ENCODE measurements around the gene DLEC1.

DLEC1 gene

DNA sequence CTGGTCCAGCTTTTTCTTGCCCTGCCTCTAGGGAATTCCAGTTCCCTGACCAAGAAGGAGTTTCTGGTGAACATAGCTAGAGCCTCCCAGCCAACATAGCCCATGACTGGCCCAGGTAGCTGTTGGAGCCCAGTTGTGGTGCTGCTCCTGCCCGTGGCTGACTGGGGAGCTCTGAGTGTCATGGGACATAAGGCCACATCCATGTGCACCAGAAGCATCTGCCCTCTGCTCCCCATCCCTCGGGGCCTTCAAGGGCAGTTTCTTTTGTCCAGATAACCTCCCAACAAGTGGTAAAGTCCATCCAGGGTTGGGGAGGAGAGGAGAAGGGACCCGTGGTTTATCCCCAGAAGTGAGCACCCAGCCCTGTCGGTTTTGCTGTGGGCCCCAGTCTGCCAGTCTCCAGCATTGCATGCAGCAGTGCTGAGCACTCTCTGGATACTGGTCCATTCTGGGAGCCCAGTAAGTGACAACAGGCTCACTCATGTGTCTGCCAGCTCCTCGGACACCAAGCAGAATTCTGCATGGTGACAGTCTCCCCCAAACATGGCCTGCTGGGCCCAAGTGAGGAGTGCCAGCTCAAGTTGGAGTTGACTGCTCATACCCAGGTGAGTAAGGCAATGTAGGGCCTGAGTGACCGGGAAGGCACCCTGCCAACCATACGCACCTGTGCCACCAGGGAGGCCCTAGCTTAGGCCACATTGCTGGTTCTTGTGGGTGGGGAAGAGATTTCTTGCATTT lies 69.1 kb downstream of the DLEC1 start:
- no peak for DNase-seq (ENCODE audit: low spot score)
- peaks cover 2% of the 10 kb centered on the region in 2 donors for H3K9me3 ChIP-seq (replicated peaks in 1 of 2; ENCODE audit: control insufficient read depth in 2 of 2, insufficient read depth in 1 of 2, low read depth in 1 of 2, low read length in 2 of 2)
- H3K4me3 ChIP-seq (ENCODE audit: low read length in 2 of 2): no peak overlapping the region
- no peak overlapping the region for H3K27ac ChIP-seq (replicated peaks; ENCODE audit: low read length)
- H2BK12ac ChIP-seq (ENCODE audit: low read length): no peak overlapping the region
- H3K36me3 ChIP-seq (replicated peaks in 1 of 2; ENCODE audit: control insufficient read depth in 2 of 2, insufficient read depth in 2 of 2, low read length in 2 of 2): peaks cover 0 to 9% of the 10 kb centered on the region in 2 donors
- no peak overlapping the region for H3K23ac ChIP-seq (ENCODE audit: low read depth, low read length, poor library complexity)
- H3K4me2 ChIP-seq (ENCODE audit: insufficient read depth, low read length, poor library complexity, severe bottlenecking): no peak overlapping the region
- no peak overlapping the region for H3K4ac ChIP-seq (ENCODE audit: low read length)
- no peaks in the 10 kb centered on the region for H3K27me3 ChIP-seq (ENCODE audit: control insufficient read depth in 3 of 3, insufficient read depth in 3 of 3, low read depth in 1 of 3, low read length in 3 of 3)
- no CpG with 5 or more reads among the region's 7 CpGs for WGBS, 2 donors (ENCODE audit: extremely low coverage in 2 of 2, insufficient read length in 2 of 2, insufficient replicate concordance in 1 of 2)
- no peaks in the 10 kb centered on the region for H3K4me1 ChIP-seq (ENCODE audit: control insufficient read depth in 2 of 2, insufficient read depth in 1 of 2, low read depth in 1 of 2, low read length in 2 of 2)
- peaks cover 6% of the 10 kb centered on the region for H3K79me1 ChIP-seq (ENCODE audit: low read depth, low read length)
- no peak overlapping the region for H2BK120ac ChIP-seq (ENCODE audit: low read depth, low read length)
- no peak overlapping the region for H3K9ac ChIP-seq (ENCODE audit: low read depth, low read length, poor library complexity)
- H4K91ac ChIP-seq (ENCODE audit: low read depth, low read length, poor library complexity): no peak overlapping the region
- no peak overlapping the region for H2BK5ac ChIP-seq (ENCODE audit: low read length)
- H2AK5ac ChIP-seq (ENCODE audit: low read depth, low read length): no peak overlapping the region
- H3K14ac ChIP-seq (ENCODE audit: low read length): no peak overlapping the region
- no peak overlapping the region for H4K8ac ChIP-seq (ENCODE audit: low read depth, low read length)
- no peak overlapping the region for H2BK15ac ChIP-seq (ENCODE audit: low read length)
- H3K18ac ChIP-seq (ENCODE audit: low read length): no peak overlapping the region
- H2AFZ ChIP-seq (ENCODE audit: low read length): no peak overlapping the region

DNA sequence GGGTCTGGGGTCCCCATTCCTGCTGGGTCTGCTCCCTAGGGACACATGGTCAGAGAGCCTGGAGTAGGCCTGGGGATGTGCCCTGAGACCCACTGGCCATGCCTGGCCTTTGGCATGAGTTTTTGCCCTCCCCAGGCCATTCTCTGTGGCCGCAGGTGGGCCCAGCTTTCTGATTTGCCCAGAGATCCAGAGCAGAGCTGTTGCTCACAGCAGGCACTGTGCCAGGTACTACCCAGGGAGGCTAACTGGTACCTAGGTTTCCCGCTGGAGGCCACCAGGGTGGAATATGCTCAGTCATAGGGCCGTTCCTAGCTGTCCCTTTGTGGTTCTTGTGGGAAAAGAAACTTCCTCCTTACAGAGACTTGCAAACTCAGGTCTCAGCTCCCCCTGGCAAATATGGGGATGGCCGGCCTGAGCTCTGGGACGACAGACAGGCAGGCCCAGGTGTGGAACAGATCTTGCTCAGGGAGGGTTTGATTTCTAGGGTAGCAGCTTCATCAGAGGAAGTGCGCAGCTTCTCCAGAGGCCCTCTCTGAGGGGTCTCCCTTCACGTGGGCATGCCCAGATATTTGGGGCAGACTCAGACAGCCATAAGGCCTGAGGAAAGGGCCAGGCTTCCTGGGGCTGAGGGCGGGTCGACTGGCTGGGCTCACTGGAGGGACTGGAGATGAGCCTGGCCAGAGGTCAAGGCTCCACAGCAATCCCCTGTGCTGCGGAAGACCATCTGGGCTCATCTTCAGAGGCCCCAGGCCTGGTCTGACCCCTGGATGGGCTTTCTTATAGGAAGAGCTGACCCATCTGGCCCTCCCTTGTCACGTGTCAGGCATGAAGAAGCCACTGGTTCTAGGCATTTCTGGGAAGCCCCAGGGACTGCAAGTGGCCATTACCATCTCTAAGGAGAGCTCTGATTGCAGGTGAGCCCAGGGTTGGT lies 69.9 kb downstream of the DLEC1 start:
- Histone ChIP-seq H3K27ac (replicated peaks; ENCODE audit: low read length) (no peak overlapping the region), H3K4ac (ENCODE audit: low read length) (no peak overlapping the region), H2BK120ac (ENCODE audit: low read depth, low read length) (no peak overlapping the region), H2AK5ac (ENCODE audit: low read depth, low read length) (peak overlapping the region; percentile 37), H4K91ac (ENCODE audit: low read depth, low read length, poor library complexity) (no peak overlapping the region), H2BK12ac (ENCODE audit: low read length) (no peak overlapping the region), H3K23ac (ENCODE audit: low read depth, low read length, poor library complexity) (peak overlapping the region; percentile 52), H3K79me1 (ENCODE audit: low read depth, low read length) (peaks cover 6% of the 10 kb centered on the region), H3K27me3 (ENCODE audit: control insufficient read depth in 3 of 3, insufficient read depth in 3 of 3, low read depth in 1 of 3, low read length in 3 of 3) (no peaks in the 10 kb centered on the region), H3K4me3 (ENCODE audit: low read length in 2 of 2) (no peak overlapping the region), H3K4me2 (ENCODE audit: insufficient read depth, low read length, poor library complexity, severe bottlenecking) (no peak overlapping the region), H3K36me3 (replicated peaks in 1 of 2; ENCODE audit: control insufficient read depth in 2 of 2, insufficient read depth in 2 of 2, low read length in 2 of 2) (peaks cover 0 to 9% of the 10 kb centered on the region in 2 donors), H3K9me3 (replicated peaks in 1 of 2; ENCODE audit: control insufficient read depth in 2 of 2, insufficient read depth in 1 of 2, low read depth in 1 of 2, low read length in 2 of 2) (peaks cover 2% of the 10 kb centered on the region in 2 donors), H2BK15ac (ENCODE audit: low read length) (no peak overlapping the region), H3K18ac (ENCODE audit: low read length) (no peak overlapping the region), H4K8ac (ENCODE audit: low read depth, low read length) (no peak overlapping the region), H2BK5ac (ENCODE audit: low read length) (peak overlapping the region; percentile 13), H2AFZ (ENCODE audit: low read length) (no peak overlapping the region), H3K9ac (ENCODE audit: low read depth, low read length, poor library complexity) (no peak overlapping the region), H3K4me1 (ENCODE audit: control insufficient read depth in 2 of 2, insufficient read depth in 1 of 2, low read depth in 1 of 2, low read length in 2 of 2) (no peaks in the 10 kb centered on the region), H3K14ac (ENCODE audit: low read length) (peak overlapping the region; percentile 56)
- DNase-seq (ENCODE audit: low spot score): no peak
- no CpG with 5 or more reads among the region's 11 CpGs for WGBS, 2 donors (ENCODE audit: extremely low coverage in 2 of 2, insufficient read length in 2 of 2, insufficient replicate concordance in 1 of 2)

- Histone ChIP-seq H2BK15ac (ENCODE audit: low read length) (no peak overlapping the region), H3K27ac (replicated peaks; ENCODE audit: low read length) (no peak overlapping the region), H3K18ac (ENCODE audit: low read length) (peak overlapping the region; percentile 48), H4K91ac (ENCODE audit: low read depth, low read length, poor library complexity) (no peak overlapping the region), H3K79me1 (ENCODE audit: low read depth, low read length) (peaks cover 6% of the 10 kb centered on the region), H3K36me3 (replicated peaks in 1 of 2; ENCODE audit: control insufficient read depth in 2 of 2, insufficient read depth in 2 of 2, low read length in 2 of 2) (peaks cover 0 to 9% of the 10 kb centered on the region in 2 donors), H3K4me1 (ENCODE audit: control insufficient read depth in 2 of 2, insufficient read depth in 1 of 2, low read depth in 1 of 2, low read length in 2 of 2) (no peaks in the 10 kb centered on the region), H2BK12ac (ENCODE audit: low read length) (peak overlapping the region; percentile 41), H3K14ac (ENCODE audit: low read length) (peak overlapping the region; percentile 38), H3K4me3 (ENCODE audit: low read length in 2 of 2) (no peak overlapping the region), H2AK5ac (ENCODE audit: low read depth, low read length) (peak overlapping the region; percentile 37), H3K23ac (ENCODE audit: low read depth, low read length, poor library complexity) (peak overlapping the region; percentile 52), H3K9ac (ENCODE audit: low read depth, low read length, poor library complexity) (no peak overlapping the region), H3K27me3 (ENCODE audit: control insufficient read depth in 3 of 3, insufficient read depth in 3 of 3, low read depth in 1 of 3, low read length in 3 of 3) (peaks cover 0 to 2% (median 0%) of the 10 kb centered on the region in 3 experiments), H3K4me2 (ENCODE audit: insufficient read depth, low read length, poor library complexity, severe bottlenecking) (no peak overlapping the region), H2BK120ac (ENCODE audit: low read depth, low read length) (no peak overlapping the region), H2AFZ (ENCODE audit: low read length) (no peak overlapping the region), H3K9me3 (replicated peaks in 1 of 2; ENCODE audit: control insufficient read depth in 2 of 2, insufficient read depth in 1 of 2, low read depth in 1 of 2, low read length in 2 of 2) (peaks cover 2% of the 10 kb centered on the region in 2 donors), H4K8ac (ENCODE audit: low read depth, low read length) (no peak overlapping the region), H3K4ac (ENCODE audit: low read length) (no peak overlapping the region), H2BK5ac (ENCODE audit: low read length) (peak overlapping the region; percentile 5)
- WGBS, 2 donors (ENCODE audit: extremely low coverage in 2 of 2, insufficient read length in 2 of 2, insufficient replicate concordance in 1 of 2): no CpG with 5 or more reads among the region's 17 CpGs
- DNase-seq (ENCODE audit: low spot score): no peak
Measured at GRCh38 chr3:38109580-38110313, 70.7 kb downstream of the DLEC1 start.

All from neuronal stem cell (in vitro differentiated cells).